Left hindlimb (tissue), 1 donor: ENCODE measurements around the gene FBLN2.
"Not testable (repeated sequence)": the region's sequence is repeated elsewhere in the genome, so short reads cannot be mapped to it uniquely, and the experiment has no call there.

ENCODE experiments used
- DNase-seq: peaks from one replicate; pipeline ENCODE4 v3.0.0-alpha.2; 2018

FBLN2 gene

GRCh38 chr3:13550423-13550690, 1.4 kb downstream of the FBLN2 start:
- no peak for DNase-seq

- no peak for DNase-seq
Measured at GRCh38 chr3:13550791-13551360, 2.0 kb downstream of the FBLN2 start.

- no peak for DNase-seq
Measured at GRCh38 chr3:13552857-13553652, 4.1 kb downstream of the FBLN2 start.

GRCh38 chr3:13553686-13554085, 4.8 kb downstream of the FBLN2 start:
- DNase-seq = no peak

- no peak for DNase-seq
Measured at GRCh38 chr3:13555753-13556152, 6.8 kb downstream of the FBLN2 start.

- DNase-seq = no peak
Measured at GRCh38 chr3:13556207-13556606, 7.3 kb downstream of the FBLN2 start.

GRCh38 chr3:13556917-13557316, 8.0 kb downstream of the FBLN2 start:
- DNase-seq = no peak

GRCh38 chr3:13557417-13557816, 8.5 kb downstream of the FBLN2 start:
- no peak for DNase-seq

- no peak for DNase-seq
Measured at GRCh38 chr3:13557926-13558325, 9.0 kb downstream of the FBLN2 start.

GRCh38 chr3:13558651-13559050, 9.7 kb downstream of the FBLN2 start:
- DNase-seq = no peak

- DNase-seq = no peak
Measured at GRCh38 chr3:13559764-13560525, 11.0 kb downstream of the FBLN2 start.

GRCh38 chr3:13561376-13561775, 12.5 kb downstream of the FBLN2 start:
- no peak for DNase-seq

GRCh38 chr3:13561967-13562366, 13.0 kb downstream of the FBLN2 start:
- DNase-seq = no peak

- not testable (repeated sequence) for DNase-seq
Measured at GRCh38 chr3:13562421-13562820, 13.5 kb downstream of the FBLN2 start.

GRCh38 chr3:13563321-13563720, 14.4 kb downstream of the FBLN2 start:
- no peak for DNase-seq

- DNase-seq = no peak
Measured at GRCh38 chr3:13563911-13564310, 15.0 kb downstream of the FBLN2 start.

GRCh38 chr3:13564751-13565560, 16.0 kb downstream of the FBLN2 start:
- DNase-seq = no peak

GRCh38 chr3:13565581-13566452, 16.9 kb downstream of the FBLN2 start:
- no peak for DNase-seq

- no peak for DNase-seq
Measured at GRCh38 chr3:13566453-13566748, 17.5 kb downstream of the FBLN2 start.

- DNase-seq = no peak
Measured at GRCh38 chr3:13566769-13567310, 17.9 kb downstream of the FBLN2 start.

- DNase-seq = no peak
Measured at GRCh38 chr3:13567684-13568514, 19.0 kb downstream of the FBLN2 start.
